Measurements from ENCODE around the gene METTL1. TPM values are rescaled to one million over a fixed set of nuclear protein-coding genes. Genes with fewer than 3 reads are reported as not detected.

METTL1 gene
- total and polyA plus RNA-seq, 2 experiments from 2014 or later, result 18.9 to 39.5 TPM

DNA sequence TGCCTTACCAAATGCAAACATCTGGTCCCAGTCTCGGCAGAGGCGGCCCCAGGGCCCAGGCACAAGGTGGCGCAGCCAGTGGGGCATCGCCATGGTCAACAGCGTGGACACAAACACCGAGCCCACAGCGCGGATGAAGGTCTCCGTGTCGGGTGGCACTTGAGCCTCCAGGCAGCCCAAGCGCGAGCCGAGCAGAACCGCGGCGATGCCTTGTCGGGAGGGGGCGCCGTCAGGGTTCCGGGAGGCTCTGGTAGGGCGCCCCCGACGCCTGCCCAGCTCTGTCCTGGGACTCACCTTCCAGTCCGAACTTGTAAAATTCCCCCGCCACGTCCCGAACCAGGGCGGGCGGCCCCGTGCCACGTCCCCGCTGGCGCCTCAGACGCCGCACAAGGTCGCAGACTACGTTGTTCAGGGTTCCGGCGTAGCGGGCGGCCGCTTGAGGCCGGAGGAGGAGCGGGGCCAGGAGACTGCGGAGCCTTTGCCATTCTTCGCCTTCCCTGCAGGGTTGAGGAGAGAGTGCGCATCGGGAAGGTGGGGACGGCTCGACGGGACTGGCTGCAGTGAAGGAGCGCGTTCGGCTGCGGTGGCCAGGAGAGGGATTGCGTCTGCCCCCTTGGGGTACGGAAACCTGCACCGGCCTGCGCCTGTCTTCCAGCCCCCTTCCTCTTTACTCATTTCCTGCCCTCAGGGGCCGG is 6.8 kb downstream of the METTL1 start:
- no peaks in the 10 kb centered on the region; the same call in 1 of the 2 replicates for H3K36me3 ChIP-seq (ENCODE audit: insufficient read depth)
- ATAC-seq (peak; percentile 72), DNase-seq (ENCODE audit: low spot score) (peak; percentile 86)
- peaks cover 23% of the 10 kb centered on the region for H3K36me3 Mint-ChIP-seq (ENCODE audit: low read depth)
- no peaks in the 10 kb centered on the region for H3K9me3 Mint-ChIP-seq
- H3K9me2 ChIP-seq (ENCODE audit: insufficient read depth), result no peaks in the 10 kb centered on the region
- H3K27ac ChIP-seq (ENCODE audit: low read depth), result no peak overlapping the region
- H3K27me3 ChIP-seq (ENCODE audit: insufficient read depth), result peaks cover 77% of the 10 kb centered on the region
- H3K4me2 ChIP-seq, result peak overlapping the region; percentile 97
- no peak overlapping the region for H3K27ac Mint-ChIP-seq
- H2AFZ ChIP-seq, result peak overlapping the region; percentile 95
- H3K4me3 ChIP-seq, result peak overlapping the region; percentile 83
- peak overlapping the region; percentile 68 for H3K4me3 Mint-ChIP-seq
- peaks cover 21% of the 10 kb centered on the region; the same call in 1 of the 2 replicates for H3K4me1 ChIP-seq (ENCODE audit: insufficient read depth)
- no peak for TF ChIP-seq ZNF114 (CRISPR knock-in tag; IDR thresholded peaks at IDR 0.05)
- TF ChIP-seq, protein P1, sequence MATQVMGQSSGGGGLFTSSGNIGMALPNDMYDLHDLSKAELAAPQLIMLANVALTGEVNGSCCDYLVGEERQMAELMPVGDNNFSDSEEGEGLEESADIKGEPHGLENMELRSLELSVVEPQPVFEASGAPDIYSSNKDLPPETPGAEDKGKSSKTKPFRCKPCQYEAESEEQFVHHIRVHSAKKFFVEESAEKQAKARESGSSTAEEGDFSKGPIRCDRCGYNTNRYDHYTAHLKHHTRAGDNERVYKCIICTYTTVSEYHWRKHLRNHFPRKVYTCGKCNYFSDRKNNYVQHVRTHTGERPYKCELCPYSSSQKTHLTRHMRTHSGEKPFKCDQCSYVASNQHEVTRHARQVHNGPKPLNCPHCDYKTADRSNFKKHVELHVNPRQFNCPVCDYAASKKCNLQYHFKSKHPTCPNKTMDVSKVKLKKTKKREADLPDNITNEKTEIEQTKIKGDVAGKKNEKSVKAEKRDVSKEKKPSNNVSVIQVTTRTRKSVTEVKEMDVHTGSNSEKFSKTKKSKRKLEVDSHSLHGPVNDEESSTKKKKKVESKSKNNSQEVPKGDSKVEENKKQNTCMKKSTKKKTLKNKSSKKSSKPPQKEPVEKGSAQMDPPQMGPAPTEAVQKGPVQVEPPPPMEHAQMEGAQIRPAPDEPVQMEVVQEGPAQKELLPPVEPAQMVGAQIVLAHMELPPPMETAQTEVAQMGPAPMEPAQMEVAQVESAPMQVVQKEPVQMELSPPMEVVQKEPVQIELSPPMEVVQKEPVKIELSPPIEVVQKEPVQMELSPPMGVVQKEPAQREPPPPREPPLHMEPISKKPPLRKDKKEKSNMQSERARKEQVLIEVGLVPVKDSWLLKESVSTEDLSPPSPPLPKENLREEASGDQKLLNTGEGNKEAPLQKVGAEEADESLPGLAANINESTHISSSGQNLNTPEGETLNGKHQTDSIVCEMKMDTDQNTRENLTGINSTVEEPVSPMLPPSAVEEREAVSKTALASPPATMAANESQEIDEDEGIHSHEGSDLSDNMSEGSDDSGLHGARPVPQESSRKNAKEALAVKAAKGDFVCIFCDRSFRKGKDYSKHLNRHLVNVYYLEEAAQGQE (IDR thresholded peaks at IDR 0.05; ENCODE audit: unreplicated experiment), result no peak
- TF ChIP-seq, protein P2, sequence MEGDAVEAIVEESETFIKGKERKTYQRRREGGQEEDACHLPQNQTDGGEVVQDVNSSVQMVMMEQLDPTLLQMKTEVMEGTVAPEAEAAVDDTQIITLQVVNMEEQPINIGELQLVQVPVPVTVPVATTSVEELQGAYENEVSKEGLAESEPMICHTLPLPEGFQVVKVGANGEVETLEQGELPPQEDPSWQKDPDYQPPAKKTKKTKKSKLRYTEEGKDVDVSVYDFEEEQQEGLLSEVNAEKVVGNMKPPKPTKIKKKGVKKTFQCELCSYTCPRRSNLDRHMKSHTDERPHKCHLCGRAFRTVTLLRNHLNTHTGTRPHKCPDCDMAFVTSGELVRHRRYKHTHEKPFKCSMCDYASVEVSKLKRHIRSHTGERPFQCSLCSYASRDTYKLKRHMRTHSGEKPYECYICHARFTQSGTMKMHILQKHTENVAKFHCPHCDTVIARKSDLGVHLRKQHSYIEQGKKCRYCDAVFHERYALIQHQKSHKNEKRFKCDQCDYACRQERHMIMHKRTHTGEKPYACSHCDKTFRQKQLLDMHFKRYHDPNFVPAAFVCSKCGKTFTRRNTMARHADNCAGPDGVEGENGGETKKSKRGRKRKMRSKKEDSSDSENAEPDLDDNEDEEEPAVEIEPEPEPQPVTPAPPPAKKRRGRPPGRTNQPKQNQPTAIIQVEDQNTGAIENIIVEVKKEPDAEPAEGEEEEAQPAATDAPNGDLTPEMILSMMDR (conservative IDR thresholded peaks at IDR 0.05; ENCODE audit: low read depth in 2 of 2), result peak; percentile 38 to 70
- peak; percentile 43 for TF ChIP-seq EZH2 (IDR thresholded peaks at IDR 0.05; ENCODE audit: low read depth, unreplicated experiment)
- peaks cover 52% of the 10 kb centered on the region for H3K27me3 Mint-ChIP-seq (ENCODE audit: insufficient read depth, low read depth, poor library complexity)
- H3K79me2 ChIP-seq (replicated peaks; ENCODE audit: insufficient read depth), result no peaks in the 10 kb centered on the region
- H3F3A ChIP-seq (replicated peaks; ENCODE audit: low read depth), result peaks cover 11% of the 10 kb centered on the region
- 0 out of 2 replicates have a peak, but pooled peaks cover 6% of the 10 kb centered on the region for H4K20me1 ChIP-seq (replicated peaks; ENCODE audit: insufficient read depth)
- peaks cover 36% of the 10 kb centered on the region for H3K4me1 Mint-ChIP-seq

DNA sequence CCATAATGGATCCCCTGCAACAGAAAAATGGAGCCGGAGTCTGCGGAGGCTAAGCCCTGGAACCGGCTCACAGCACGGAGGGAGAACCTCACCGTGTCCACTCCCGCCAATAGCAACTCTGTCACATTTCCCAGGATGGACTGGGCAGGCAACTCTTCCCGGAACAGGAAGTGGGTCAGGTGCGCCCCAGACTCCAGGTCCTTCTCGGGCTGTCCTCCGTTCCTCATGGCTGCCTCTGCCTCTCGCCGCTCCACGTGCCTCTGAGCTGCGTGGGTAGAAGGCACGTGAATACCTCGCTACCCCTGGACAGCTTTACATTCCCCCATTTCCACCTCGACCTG is 7.3 kb downstream of the METTL1 start:
- H3K4me3 ChIP-seq, result peak overlapping the region; percentile 83
- peak; percentile 60 for DNase-seq (ENCODE audit: low spot score)
- H3K36me3 Mint-ChIP-seq (ENCODE audit: low read depth), result peaks cover 18% of the 10 kb centered on the region
- H3K27ac Mint-ChIP-seq, result no peak overlapping the region
- 0 out of 2 replicates have a peak, but pooled peaks cover under 1% of the 10 kb centered on the region for H4K20me1 ChIP-seq (replicated peaks; ENCODE audit: insufficient read depth)
- peaks cover 21% of the 10 kb centered on the region; the same call in 1 of the 2 replicates for H3K4me1 ChIP-seq (ENCODE audit: insufficient read depth)
- no peak overlapping the region for H3K27ac ChIP-seq (ENCODE audit: low read depth)
- peak overlapping the region; percentile 68 for H3K4me3 Mint-ChIP-seq
- H3F3A ChIP-seq (replicated peaks; ENCODE audit: low read depth), result peaks cover 11% of the 10 kb centered on the region
- peaks cover 36% of the 10 kb centered on the region for H3K4me1 Mint-ChIP-seq
- ATAC-seq, result peak; percentile 9
- H3K9me3 Mint-ChIP-seq, result no peaks in the 10 kb centered on the region
- H3K79me2 ChIP-seq (replicated peaks; ENCODE audit: insufficient read depth), result no peaks in the 10 kb centered on the region
- H3K4me2 ChIP-seq, result peak overlapping the region; percentile 97
- peak overlapping the region; percentile 95 for H2AFZ ChIP-seq
- peaks cover 53% of the 10 kb centered on the region for H3K27me3 Mint-ChIP-seq (ENCODE audit: insufficient read depth, low read depth, poor library complexity)
- TF ChIP-seq POLR2AphosphoS5 (IDR thresholded peaks at IDR 0.05; ENCODE audit: low read depth) (peak; percentile 63), EZH2phosphoT487 (IDR thresholded peaks at IDR 0.05; ENCODE audit: unreplicated experiment) (no peak)
- no peaks in the 10 kb centered on the region for H3K9me2 ChIP-seq (ENCODE audit: insufficient read depth)
- H3K36me3 ChIP-seq (ENCODE audit: insufficient read depth), result no peaks in the 10 kb centered on the region; the same call in 1 of the 2 replicates
- peaks cover 81% of the 10 kb centered on the region for H3K27me3 ChIP-seq (ENCODE audit: insufficient read depth)
